ENCODE data around the gene GNAT1.

GNAT1 gene

DNA sequence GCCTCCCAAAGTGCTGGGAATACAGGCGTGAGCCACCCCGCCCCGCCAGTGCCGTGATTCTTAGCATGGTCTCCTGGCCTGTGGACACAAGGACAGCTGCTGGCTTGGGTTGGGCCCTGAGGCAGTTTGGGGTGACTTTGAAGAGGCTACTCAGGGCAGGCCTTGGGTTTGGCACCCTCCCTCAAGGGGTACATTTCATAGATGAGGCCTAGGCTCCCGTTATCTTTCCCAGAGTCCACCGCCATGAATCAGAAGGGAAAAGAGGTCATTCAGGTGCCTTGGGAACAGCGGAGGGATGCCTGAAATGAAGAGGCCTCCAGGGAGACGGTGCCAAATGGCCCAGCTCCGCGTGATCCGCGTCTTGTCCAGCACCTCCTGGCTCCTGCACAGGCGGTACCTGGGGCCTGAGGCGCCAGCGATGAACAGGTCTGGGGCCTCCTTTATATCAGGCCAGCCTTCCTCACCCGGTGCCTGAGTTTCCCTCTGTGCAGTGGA lies 53.9 kb downstream of the GNAT1 start:
- TF ChIP-seq YY1 (IDR thresholded peaks at IDR 0.05; ENCODE audit: insufficient read depth, insufficient read length), result no peak
- no peak for TF ChIP-seq ZNF274 (IDR thresholded peaks at IDR 0.05; ENCODE audit: low read depth, low read length)
- Histone ChIP-seq H3K9me3 (ENCODE audit: insufficient read depth, low read length) (no peaks in the 10 kb centered on the region), H3K4me3 (ENCODE audit: insufficient read length, low read depth) (no peak overlapping the region), H3K4me1 (ENCODE audit: insufficient read depth, insufficient read length) (peaks cover 75% of the 10 kb centered on the region), H3K36me3 (ENCODE audit: insufficient read depth, insufficient read length, low read length) (peaks cover 69% of the 10 kb centered on the region), H3K9ac (ENCODE audit: insufficient read length, low read depth) (peak overlapping the region; percentile 76), H3K27me3 (ENCODE audit: insufficient read depth, insufficient read length) (no peaks in the 10 kb centered on the region)
- DNase-seq (ENCODE audit: low read depth, low spot score), result no peak

DNA sequence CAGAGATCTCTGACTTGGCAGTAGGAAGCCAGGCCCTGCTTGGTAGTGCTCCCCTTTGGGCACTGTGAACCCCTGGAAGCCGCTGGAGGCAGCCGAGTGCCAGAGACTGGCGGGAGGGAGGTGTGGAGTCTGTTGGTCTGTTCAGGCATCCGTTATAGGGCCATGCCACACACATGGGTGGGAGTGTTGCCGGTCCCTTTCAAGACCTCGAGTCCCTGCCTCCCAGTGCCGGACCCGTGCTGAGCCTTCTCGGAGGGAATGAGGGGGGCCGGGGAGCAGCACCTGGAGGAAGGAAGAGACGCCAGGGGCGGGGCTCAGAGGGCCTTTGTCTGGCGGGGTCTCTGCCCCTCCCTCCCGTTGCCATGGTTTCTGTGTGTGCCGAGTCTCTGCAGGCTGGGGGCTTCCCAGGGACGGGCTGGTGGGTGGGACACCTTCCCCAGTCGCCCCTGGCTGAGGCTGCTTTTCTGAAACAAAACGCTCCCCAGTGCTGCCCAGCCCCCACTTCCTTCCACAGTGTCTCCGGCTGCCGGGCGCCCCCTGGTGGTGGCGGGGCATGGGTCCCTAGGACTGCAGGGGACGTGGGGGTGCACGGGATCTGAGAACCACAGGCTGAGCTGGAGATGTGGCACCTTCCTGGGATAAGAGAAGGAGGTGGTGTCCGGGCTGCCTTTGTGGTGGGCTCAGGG lies 54.6 kb downstream of the GNAT1 start:
- peaks cover 72% of the 10 kb centered on the region for H3K36me3 ChIP-seq (ENCODE audit: insufficient read depth, insufficient read length, low read length)
- TF ChIP-seq SUZ12 (IDR thresholded peaks at IDR 0.05; ENCODE audit: extremely low read depth, insufficient read depth, insufficient read length) (no peak), YY1 (IDR thresholded peaks at IDR 0.05; ENCODE audit: insufficient read depth, insufficient read length) (no peak), ZNF274 (IDR thresholded peaks at IDR 0.05; ENCODE audit: low read depth, low read length) (no peak)
- H3K9ac ChIP-seq (ENCODE audit: insufficient read length, low read depth), result peak overlapping the region; percentile 76
- no peaks in the 10 kb centered on the region for H3K27me3 ChIP-seq (ENCODE audit: insufficient read depth, insufficient read length)
- H3K9me3 ChIP-seq (ENCODE audit: insufficient read depth, low read length), result no peaks in the 10 kb centered on the region
- no peak overlapping the region for H3K4me3 ChIP-seq (ENCODE audit: insufficient read length, low read depth)
- H3K4me1 ChIP-seq (ENCODE audit: insufficient read depth, insufficient read length), result peaks cover 73% of the 10 kb centered on the region
- DNase-seq (ENCODE audit: low read depth, low spot score), result peak; percentile 93

DNA sequence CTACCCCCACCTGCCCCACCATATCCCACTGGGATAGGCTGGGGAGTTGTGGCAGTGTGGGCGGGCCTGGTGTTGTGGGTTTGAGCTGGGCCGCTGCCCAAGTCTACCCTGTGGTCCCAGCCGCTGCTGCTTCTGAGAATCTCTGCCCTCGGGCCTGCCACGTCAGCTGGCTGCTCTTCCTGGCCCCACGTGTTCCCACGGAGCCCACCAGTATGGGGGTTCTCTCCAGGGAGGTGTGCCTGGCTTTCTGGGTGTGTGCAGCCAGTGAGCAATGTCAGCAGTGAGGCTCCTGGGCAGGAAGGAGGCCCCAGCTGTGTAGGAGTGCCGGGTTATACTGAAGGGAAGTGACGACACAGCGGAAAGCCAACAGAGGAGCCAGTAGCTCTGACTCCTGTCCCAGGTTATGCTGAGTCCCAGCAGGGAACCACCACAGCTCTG lies 55.1 kb downstream of the GNAT1 start:
- TF ChIP-seq SUZ12 (IDR thresholded peaks at IDR 0.05; ENCODE audit: extremely low read depth, insufficient read depth, insufficient read length), result no peak
- no peak for TF ChIP-seq YY1 (IDR thresholded peaks at IDR 0.05; ENCODE audit: insufficient read depth, insufficient read length)
- DNase-seq (ENCODE audit: low read depth, low spot score), result no peak
- Histone ChIP-seq H3K27me3 (ENCODE audit: insufficient read depth, insufficient read length) (no peaks in the 10 kb centered on the region), H3K4me3 (ENCODE audit: insufficient read length, low read depth) (peak overlapping the region; percentile 16), H3K36me3 (ENCODE audit: insufficient read depth, insufficient read length, low read length) (peaks cover 76% of the 10 kb centered on the region), H3K9ac (ENCODE audit: insufficient read length, low read depth) (peak overlapping the region; percentile 76), H3K9me3 (ENCODE audit: insufficient read depth, low read length) (no peaks in the 10 kb centered on the region), H3K4me1 (ENCODE audit: insufficient read depth, insufficient read length) (peaks cover 71% of the 10 kb centered on the region)

Data from NT2/D1 (cell line).